ENCODE results near the gene PPRC1.

PPRC1 gene

DNA sequence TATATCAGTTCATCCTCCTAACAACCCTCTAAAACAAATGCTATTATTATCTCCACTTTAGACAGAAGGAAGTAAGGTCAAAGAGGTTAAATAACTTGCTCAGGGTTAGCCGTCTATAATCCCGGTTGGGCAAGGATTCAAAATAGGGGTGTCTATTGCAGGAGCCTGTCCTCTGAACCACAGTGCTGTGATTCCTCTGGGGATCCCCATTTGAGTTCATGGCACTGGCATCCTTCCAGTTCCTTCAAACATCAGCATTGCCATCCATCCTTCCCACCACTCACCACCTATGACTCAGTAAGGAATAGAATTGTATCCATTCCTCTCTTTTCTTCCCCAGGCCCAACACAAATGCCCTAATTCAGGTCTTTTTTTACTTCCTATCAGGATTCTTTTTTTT lies 42.1 kb upstream of the PPRC1 start:
- Histone ChIP-seq H3K4me3 (ENCODE audit: low read length) (no peak overlapping the region), H3K4me1 (ENCODE audit: low read length) (peaks cover 4% of the 10 kb centered on the region; the same call in 1 of the 2 replicates), H2AFZ (ENCODE audit: low read depth, low read length) (no peak overlapping the region), H3K9ac (ENCODE audit: low read length) (no peak overlapping the region), H3K4me2 (ENCODE audit: low read length) (no peak overlapping the region), H4K20me1 (ENCODE audit: insufficient read depth, low read length) (no peaks in the 10 kb centered on the region), H3K36me3 (replicated peaks; ENCODE audit: low read depth, low read length) (no peaks in the 10 kb centered on the region), H3K27ac (ENCODE audit: low read length) (no peak overlapping the region), H3K79me2 (ENCODE audit: low read length) (no peaks in the 10 kb centered on the region), H3K27me3 (ENCODE audit: low read depth, low read length) (no peaks in the 10 kb centered on the region), H3K9me3 (ENCODE audit: insufficient read depth, low read length) (no peaks in the 10 kb centered on the region)
- no peak for TF ChIP-seq EZH2phosphoT487 (IDR thresholded peaks at IDR 0.05; ENCODE audit: low read depth)
- TF ChIP-seq, protein P1, sequence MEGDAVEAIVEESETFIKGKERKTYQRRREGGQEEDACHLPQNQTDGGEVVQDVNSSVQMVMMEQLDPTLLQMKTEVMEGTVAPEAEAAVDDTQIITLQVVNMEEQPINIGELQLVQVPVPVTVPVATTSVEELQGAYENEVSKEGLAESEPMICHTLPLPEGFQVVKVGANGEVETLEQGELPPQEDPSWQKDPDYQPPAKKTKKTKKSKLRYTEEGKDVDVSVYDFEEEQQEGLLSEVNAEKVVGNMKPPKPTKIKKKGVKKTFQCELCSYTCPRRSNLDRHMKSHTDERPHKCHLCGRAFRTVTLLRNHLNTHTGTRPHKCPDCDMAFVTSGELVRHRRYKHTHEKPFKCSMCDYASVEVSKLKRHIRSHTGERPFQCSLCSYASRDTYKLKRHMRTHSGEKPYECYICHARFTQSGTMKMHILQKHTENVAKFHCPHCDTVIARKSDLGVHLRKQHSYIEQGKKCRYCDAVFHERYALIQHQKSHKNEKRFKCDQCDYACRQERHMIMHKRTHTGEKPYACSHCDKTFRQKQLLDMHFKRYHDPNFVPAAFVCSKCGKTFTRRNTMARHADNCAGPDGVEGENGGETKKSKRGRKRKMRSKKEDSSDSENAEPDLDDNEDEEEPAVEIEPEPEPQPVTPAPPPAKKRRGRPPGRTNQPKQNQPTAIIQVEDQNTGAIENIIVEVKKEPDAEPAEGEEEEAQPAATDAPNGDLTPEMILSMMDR (IDR thresholded peaks at IDR 0.05; ENCODE audit: low read depth, low read length): no peak

DNA sequence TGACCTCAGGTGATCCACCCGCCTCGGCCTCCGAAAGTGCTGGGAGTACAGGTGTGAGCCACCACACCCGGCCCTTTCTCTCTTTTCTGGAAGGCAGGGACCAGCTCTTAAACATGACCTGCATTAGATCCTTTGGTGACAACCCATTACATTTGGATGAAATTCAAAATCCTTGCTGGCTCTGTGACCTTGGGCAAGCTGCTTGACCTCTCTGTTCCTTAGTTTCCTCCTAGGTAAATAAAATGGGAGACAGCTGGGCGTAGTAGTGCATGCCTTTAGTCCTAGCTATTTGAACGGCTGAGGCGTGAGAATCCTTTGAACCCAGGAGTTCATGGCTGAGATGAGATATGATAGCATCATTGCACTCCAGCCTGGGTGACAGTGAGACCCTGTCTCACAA lies 36.4 kb upstream of the PPRC1 start:
- Histone ChIP-seq H3K4me1 (ENCODE audit: low read length) (no peaks in the 10 kb centered on the region), H3K27ac (ENCODE audit: low read length) (no peak overlapping the region), H3K4me2 (ENCODE audit: low read length) (no peak overlapping the region), H4K20me1 (ENCODE audit: insufficient read depth, low read length) (no peaks in the 10 kb centered on the region), H3K27me3 (ENCODE audit: low read depth, low read length) (no peaks in the 10 kb centered on the region), H3K79me2 (ENCODE audit: low read length) (no peaks in the 10 kb centered on the region), H3K36me3 (replicated peaks; ENCODE audit: low read depth, low read length) (no peaks in the 10 kb centered on the region), H3K9me3 (ENCODE audit: insufficient read depth, low read length) (no peaks in the 10 kb centered on the region), H3K4me3 (ENCODE audit: low read length) (no peak overlapping the region), H2AFZ (ENCODE audit: low read depth, low read length) (no peak overlapping the region), H3K9ac (ENCODE audit: low read length) (no peak overlapping the region)
- TF ChIP-seq, protein P1 (IDR thresholded peaks at IDR 0.05; ENCODE audit: low read depth, low read length): no peak
- no peak for TF ChIP-seq EZH2phosphoT487 (IDR thresholded peaks at IDR 0.05; ENCODE audit: low read depth)

DNA sequence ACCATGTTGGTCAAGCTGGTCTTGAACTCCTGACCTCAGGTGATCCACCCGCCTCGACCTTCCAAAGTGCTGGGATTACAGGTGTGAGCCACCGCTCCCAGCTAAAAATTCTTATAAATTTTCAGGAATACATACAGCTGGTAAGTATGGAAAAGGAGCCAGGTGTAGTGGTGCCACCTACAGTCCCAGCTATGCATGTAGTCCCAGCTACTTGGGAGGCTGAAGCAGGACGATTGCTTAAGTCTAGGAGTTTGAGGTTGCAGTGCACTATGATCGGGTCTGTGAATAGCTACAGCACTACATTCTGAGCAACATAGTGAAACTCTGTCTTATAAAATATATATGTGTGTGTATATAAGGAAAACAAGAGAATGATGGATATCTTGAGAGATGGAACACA lies 31.7 kb upstream of the PPRC1 start:
- no peak for TF ChIP-seq EZH2phosphoT487 (IDR thresholded peaks at IDR 0.05; ENCODE audit: low read depth)
- TF ChIP-seq, protein P1 (IDR thresholded peaks at IDR 0.05; ENCODE audit: low read depth, low read length): no peak
- H4K20me1 ChIP-seq (ENCODE audit: insufficient read depth, low read length): no peaks in the 10 kb centered on the region
- no peaks in the 10 kb centered on the region for H3K27me3 ChIP-seq (ENCODE audit: low read depth, low read length)
- H3K4me1 ChIP-seq (ENCODE audit: low read length): no peaks in the 10 kb centered on the region
- H3K9ac ChIP-seq (ENCODE audit: low read length): no peak overlapping the region
- H3K79me2 ChIP-seq (ENCODE audit: low read length): no peaks in the 10 kb centered on the region
- H3K36me3 ChIP-seq (replicated peaks; ENCODE audit: low read depth, low read length): no peaks in the 10 kb centered on the region
- H2AFZ ChIP-seq (ENCODE audit: low read depth, low read length): no peak overlapping the region
- no peak overlapping the region for H3K4me2 ChIP-seq (ENCODE audit: low read length)
- no peak overlapping the region for H3K27ac ChIP-seq (ENCODE audit: low read length)
- H3K4me3 ChIP-seq (ENCODE audit: low read length): no peak overlapping the region
- H3K9me3 ChIP-seq (ENCODE audit: insufficient read depth, low read length): no peaks in the 10 kb centered on the region

DNA sequence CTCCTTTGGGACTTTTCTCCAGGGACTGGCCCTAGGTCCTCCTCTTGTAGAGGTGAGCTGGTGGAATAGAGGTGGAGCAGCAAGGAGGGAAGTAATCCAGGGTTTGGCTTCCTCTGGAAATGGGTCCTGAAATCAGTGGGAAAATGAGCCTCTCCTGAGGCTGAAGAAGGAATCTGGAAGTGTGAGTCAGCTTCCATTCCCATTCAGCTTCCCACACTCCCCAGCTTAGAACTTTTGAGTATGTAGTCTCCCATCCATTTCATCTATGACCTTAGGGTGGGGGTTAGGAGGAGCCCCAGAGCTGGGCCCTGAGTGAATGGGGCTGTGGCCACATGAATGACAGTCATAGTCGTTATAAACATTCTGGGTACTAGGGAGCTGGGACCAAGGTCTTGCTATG lies 30.4 kb upstream of the PPRC1 start:
- Histone ChIP-seq H3K36me3 (replicated peaks; ENCODE audit: low read depth, low read length) (no peaks in the 10 kb centered on the region), H3K27ac (ENCODE audit: low read length) (no peak overlapping the region), H3K4me2 (ENCODE audit: low read length) (no peak overlapping the region), H3K79me2 (ENCODE audit: low read length) (no peaks in the 10 kb centered on the region), H2AFZ (ENCODE audit: low read depth, low read length) (no peak overlapping the region), H3K27me3 (ENCODE audit: low read depth, low read length) (no peaks in the 10 kb centered on the region), H3K4me1 (ENCODE audit: low read length) (no peaks in the 10 kb centered on the region), H3K9me3 (ENCODE audit: insufficient read depth, low read length) (no peaks in the 10 kb centered on the region), H3K4me3 (ENCODE audit: low read length) (no peak overlapping the region), H3K9ac (ENCODE audit: low read length) (no peak overlapping the region), H4K20me1 (ENCODE audit: insufficient read depth, low read length) (no peaks in the 10 kb centered on the region)
- no peak for TF ChIP-seq EZH2phosphoT487 (IDR thresholded peaks at IDR 0.05; ENCODE audit: low read depth)
- TF ChIP-seq, protein P1 (IDR thresholded peaks at IDR 0.05; ENCODE audit: low read depth, low read length): no peak

Measured in OCI-LY3 (cell line).